Fibroblast of the aortic adventitia (primary cell): Measurements from ENCODE around the gene OSBPL1A. TPM values are rescaled to one million over a fixed set of nuclear protein-coding genes. Genes with fewer than 3 reads are reported as not detected.
A peak's percentile ranks its signal among the peaks of the same experiment; 100 is the strongest.
"Not testable (repeated sequence)": the region's sequence is repeated elsewhere in the genome, so short reads cannot be mapped to it uniquely, and the experiment has no call there.

Experiments used
- DNase-seq: peaks from one replicate; pipeline ENCODE4 v3.0.0-alpha.2; 2010; ENCODE audit warnings: low read depth
- H3K4me3 ChIP-seq: 2 replicates; pipeline ENCODE4 v1.5.1; 2011; ENCODE audit warnings: low read depth, mild to moderate bottlenecking, control low read depth, low read length, moderate library complexity
- CTCF ChIP-seq: IDR thresholded peaks from 2 replicates; pipeline ENCODE4 v1.5.1; 2011; ENCODE audit warnings: mild to moderate bottlenecking, low read length, control low read depth, inconsistent platforms; ENCODE audit not compliant: insufficient read depth
- total RNA-seq: library from RNA; depleted of rRNA; stranded (reverse); fragments of >200 nt; gene quantifications from 2 replicates; pipeline ENCODE4 v1.2.3, GENCODE V29; 2012; ENCODE audit warnings: low replicate concordance

Gene OSBPL1A
- total RNA-seq, 1 donor: 80.4 TPM

DNA sequence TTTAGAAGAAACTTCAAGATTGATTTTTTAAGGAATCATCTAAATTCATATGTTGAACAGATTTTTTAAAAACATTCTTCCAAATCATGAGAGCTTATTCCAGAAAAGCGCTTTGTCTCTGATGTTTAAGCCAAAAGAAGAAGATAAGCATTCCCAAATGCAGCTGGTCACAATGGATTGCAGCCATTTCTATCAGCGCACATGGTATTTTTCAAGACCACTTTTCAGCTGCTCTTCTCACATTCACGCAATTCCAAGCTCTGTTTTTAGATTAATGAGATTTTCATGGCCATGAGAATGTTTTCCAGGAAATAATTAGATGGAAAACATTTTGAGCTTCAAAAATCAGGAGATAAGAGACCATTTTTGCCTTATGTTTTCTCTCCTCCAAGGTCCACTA, 8.7 kb downstream of the OSBPL1A start:
- H3K4me3 ChIP-seq: no peak overlapping the region
- TF ChIP-seq CTCF: no peak
- DNase-seq: peak; percentile 73

GRCh38 chr18:24386681-24387080, 10.9 kb downstream of the OSBPL1A start:
- TF ChIP-seq CTCF: no peak
- H3K4me3 ChIP-seq: no peak overlapping the region
- no peak for DNase-seq

DNA sequence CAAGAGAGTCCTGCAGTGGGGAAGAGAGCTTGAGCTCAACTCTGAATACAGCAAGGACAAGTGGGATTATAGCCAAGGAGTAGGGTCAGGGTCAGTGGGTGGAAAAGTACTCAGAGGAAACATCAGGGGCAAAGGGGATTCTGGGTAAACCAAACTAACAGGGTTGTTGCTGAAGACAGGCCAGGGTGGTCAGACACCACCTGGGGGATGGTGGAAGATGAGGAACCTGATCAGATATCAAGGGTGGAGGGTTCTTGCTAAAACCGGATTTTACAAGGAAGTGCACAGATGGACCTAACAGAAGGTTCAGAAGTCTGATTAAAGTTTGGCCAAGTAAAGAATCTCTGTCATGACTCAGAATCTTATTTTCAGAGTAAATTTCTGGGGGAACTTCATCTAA, 16.5 kb downstream of the OSBPL1A start:
- TF ChIP-seq CTCF: no peak
- H3K4me3 ChIP-seq: no peak overlapping the region
- DNase-seq: no peak

GRCh38 chr18:24380163-24380747, 17.4 kb downstream of the OSBPL1A start:
- no peak for TF ChIP-seq CTCF
- no peak overlapping the region for H3K4me3 ChIP-seq
- DNase-seq: no peak

DNA sequence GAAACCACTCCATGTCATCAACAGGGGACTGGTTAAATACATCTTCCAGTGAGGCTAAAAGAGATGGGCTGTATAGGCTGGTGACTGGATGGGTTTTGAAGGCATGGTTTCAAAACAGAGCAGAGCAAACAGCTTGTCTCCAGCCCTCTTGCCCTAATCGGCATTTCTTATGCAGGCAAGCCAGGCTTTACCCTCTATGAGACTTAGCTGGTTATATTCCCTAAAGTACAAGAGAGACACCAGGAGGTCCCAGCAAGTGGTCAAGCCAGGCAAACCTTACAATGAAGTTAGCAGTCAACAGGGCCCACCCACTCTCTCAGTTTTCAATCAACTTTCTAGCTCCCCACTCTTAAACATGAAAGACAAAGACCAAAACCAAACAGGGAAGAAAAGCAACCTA, 19.0 kb downstream of the OSBPL1A start:
- no peak overlapping the region for H3K4me3 ChIP-seq
- DNase-seq: no peak
- TF ChIP-seq CTCF: no peak

DNA sequence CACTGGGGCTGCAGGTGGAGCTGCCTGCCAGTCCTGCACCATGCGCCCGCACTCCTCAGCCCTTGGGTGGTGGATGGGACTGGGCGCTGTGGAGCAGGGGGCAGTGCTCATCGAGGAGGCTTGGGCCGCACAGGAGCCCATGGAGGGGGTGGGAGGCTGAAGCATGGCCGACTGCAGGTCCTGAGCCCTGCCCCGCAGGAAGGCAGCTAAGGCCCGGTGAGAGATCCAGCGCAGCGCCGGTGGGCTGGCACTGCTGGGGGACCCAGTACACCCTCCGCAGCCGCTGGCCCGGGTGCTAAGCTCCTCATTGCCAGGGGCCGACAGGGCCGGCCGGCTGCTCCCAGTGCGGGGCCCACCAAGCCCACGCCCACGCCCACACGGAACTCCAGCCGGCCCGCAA, 21.1 kb downstream of the OSBPL1A start:
- DNase-seq, H3K4me3 ChIP-seq: not testable (repeated sequence)

GRCh38 chr18:24373328-24373727, 24.3 kb downstream of the OSBPL1A start:
- no peak overlapping the region for H3K4me3 ChIP-seq
- no peak for TF ChIP-seq CTCF
- DNase-seq: no peak
